Measurements from ENCODE around the gene GLI1. TPM values are rescaled to one million over a fixed set of nuclear protein-coding genes. Genes with fewer than 3 reads are reported as not detected.

Gene GLI1
- total RNA-seq, 4 donors from 2014 or later, result 1.0 TPM; not detected in 3

GRCh38 chr12:57444744-57445143 lies 14.8 kb upstream of the GLI1 start:
- H3K27ac ChIP-seq, result no peak overlapping the region
- TF ChIP-seq POLR2A (IDR thresholded peaks at IDR 0.05) (no peak), CTCF (IDR thresholded peaks at IDR 0.05 in 4 of 5, conservative IDR thresholded peaks at IDR 0.05 in 1 of 5) (no peak)
- ATAC-seq, result no peak
- no peaks in the 10 kb centered on the region for H3K27me3 ChIP-seq
- intact Hi-C loops (cut with DNase I; ENCODE audit: low total_unique reads), result no loop called here
- in situ Hi-C loops (cut with MboI; ENCODE audit: low sequenced_read_pairs in 4 of 4), result loop anchor here in 1 of 4 donors (25.0 kb wide), 1 partner anchor 182 kb away; the partner anchor contains the start of gene STAC3
- no peaks in the 10 kb centered on the region for H3K36me3 ChIP-seq
- no peaks in the 10 kb centered on the region for H3K9me3 ChIP-seq
- no peak for DNase-seq
- H3K4me3 ChIP-seq, result no peak overlapping the region
- no peaks in the 10 kb centered on the region for H3K4me1 ChIP-seq

DNA sequence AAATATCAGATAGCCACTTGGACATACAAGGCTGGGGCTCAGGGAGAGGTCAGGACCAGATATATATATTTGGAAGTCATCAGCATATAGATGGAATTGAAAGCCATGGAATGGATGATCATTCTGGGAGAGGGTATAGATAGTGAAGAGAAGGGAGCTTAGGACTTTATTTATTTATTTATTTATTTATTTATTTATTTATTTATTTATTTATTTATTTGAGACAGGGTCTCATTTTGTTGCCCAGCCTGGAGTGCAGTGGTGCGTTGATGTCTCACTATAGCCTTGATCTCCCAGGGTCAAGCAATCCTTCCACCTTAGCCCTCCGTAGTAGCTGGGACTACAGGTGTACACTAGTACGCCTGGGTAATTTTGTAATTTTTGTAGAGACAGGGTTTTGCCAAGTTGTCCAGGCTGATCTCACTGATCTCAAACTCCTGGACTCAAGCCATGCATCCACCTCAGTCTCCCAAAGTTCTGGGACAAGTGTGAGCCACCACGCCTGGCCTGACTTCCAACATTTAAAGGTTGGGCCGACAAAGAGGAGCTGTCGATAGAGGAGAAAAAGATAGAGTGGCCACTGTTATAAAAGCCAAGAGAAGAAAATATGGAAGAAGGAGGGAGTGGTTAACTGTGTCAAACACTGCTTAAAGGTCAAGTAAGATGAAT lies 13.2 kb upstream of the GLI1 start:
- TF ChIP-seq CTCF (IDR thresholded peaks at IDR 0.05 in 4 of 5, conservative IDR thresholded peaks at IDR 0.05 in 1 of 5), result no peak
- no peak for TF ChIP-seq POLR2A (IDR thresholded peaks at IDR 0.05)

DNA sequence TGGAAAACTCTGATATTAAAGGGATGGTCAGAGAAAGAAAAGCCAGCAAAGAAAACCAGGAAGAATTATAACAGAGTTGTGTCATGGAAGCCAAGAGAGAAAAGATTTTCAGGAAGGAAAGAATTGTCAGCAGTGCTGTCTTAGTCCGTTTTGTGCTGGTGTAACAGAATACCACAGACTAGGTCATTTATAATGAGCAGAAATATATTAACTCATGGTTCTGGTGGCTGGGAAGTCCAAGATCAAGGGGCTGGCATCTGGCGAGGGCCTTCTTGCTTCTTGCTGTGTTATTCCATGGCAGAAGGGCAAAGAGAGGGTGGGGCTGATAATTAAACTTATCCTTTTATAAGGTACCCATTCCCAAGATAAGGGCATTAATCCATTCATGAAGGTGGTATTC lies 10.9 kb upstream of the GLI1 start:
- in situ Hi-C loops (cut with MboI; ENCODE audit: low sequenced_read_pairs in 4 of 4), result loop anchor here in 1 of 4 donors (25.0 kb wide), 1 partner anchor 186 kb away; the partner anchor contains the start of gene STAC3
- no peak for TF ChIP-seq CTCF (IDR thresholded peaks at IDR 0.05 in 4 of 5, conservative IDR thresholded peaks at IDR 0.05 in 1 of 5)
- no peak for TF ChIP-seq POLR2A (IDR thresholded peaks at IDR 0.05)

More for the DNA sequence above, 13.2 kb upstream of the GLI1 start:
- Histone ChIP-seq H3K9me3 (no peaks in the 10 kb centered on the region), H3K4me3 (no peak overlapping the region), H3K36me3 (no peaks in the 10 kb centered on the region), H3K4me1 (peaks cover under 1 to 4% of the 10 kb centered on the region in 2 donors), H3K27me3 (no peaks in the 10 kb centered on the region), H3K27ac (no peak overlapping the region)
- no peak for DNase-seq
- intact Hi-C loops (cut with DNase I; ENCODE audit: low total_unique reads), result no loop called here
- in situ Hi-C loops (cut with MboI; ENCODE audit: low sequenced_read_pairs in 4 of 4), result loop anchor here in 1 of 4 donors (25.0 kb wide), 1 partner anchor 184 kb away; the partner anchor contains the start of gene STAC3
- no peak for ATAC-seq

DNA sequence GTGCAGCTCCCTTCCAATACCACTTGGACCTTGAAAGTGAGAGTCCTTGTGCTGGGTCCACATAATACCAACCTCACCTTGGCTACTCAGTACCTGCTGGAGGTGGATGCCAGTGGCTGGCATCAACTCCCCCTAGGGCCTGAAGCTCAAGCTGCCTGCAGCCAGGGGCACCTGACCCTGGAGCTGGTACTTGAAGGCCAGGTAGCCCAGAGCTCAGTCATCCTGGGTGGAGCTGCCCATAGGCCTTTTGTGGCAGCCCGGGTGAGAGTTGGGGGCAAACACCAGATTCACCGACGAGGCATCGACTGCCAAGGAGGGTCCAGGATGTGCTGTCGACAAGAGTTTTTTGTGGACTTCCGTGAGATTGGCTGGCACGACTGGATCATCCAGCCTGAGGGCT lies 10.2 kb upstream of the GLI1 start:
- in situ Hi-C loops (cut with MboI; ENCODE audit: low sequenced_read_pairs in 4 of 4), result loop anchor here in 1 of 4 donors (25.0 kb wide), 1 partner anchor 187 kb away; the partner anchor contains the start of gene STAC3
- ATAC-seq (no peak), DNase-seq (no peak)
- TF ChIP-seq CTCF (IDR thresholded peaks at IDR 0.05 in 4 of 5, conservative IDR thresholded peaks at IDR 0.05 in 1 of 5) (no peak), POLR2A (IDR thresholded peaks at IDR 0.05) (no peak)
- Histone ChIP-seq H3K4me1 (peaks cover 15 to 23% of the 10 kb centered on the region in 2 donors), H3K27me3 (no peaks in the 10 kb centered on the region), H3K9me3 (no peaks in the 10 kb centered on the region), H3K27ac (no peak overlapping the region), H3K36me3 (no peaks in the 10 kb centered on the region), H3K4me3 (no peak overlapping the region)
- intact Hi-C loops (cut with DNase I; ENCODE audit: low total_unique reads), result no loop called here

More for the DNA sequence above, 10.9 kb upstream of the GLI1 start:
- no peak for ATAC-seq
- no peaks in the 10 kb centered on the region for H3K27me3 ChIP-seq
- H3K36me3 ChIP-seq, result no peaks in the 10 kb centered on the region
- H3K27ac ChIP-seq, result no peak overlapping the region
- H3K4me3 ChIP-seq, result no peak overlapping the region
- no peaks in the 10 kb centered on the region for H3K9me3 ChIP-seq
- intact Hi-C loops (cut with DNase I; ENCODE audit: low total_unique reads), result no loop called here
- H3K4me1 ChIP-seq, result peaks cover 15 to 23% of the 10 kb centered on the region in 2 donors
- no peak for DNase-seq

Data from gastrocnemius medialis (tissue), 4 donors.